Heart left ventricle (tissue), 16 donors: ENCODE measurements around the gene UBL3. TPM values are rescaled to one million over a fixed set of nuclear protein-coding genes. Genes with fewer than 3 reads are reported as not detected.

Experiments
- ATAC-seq, 4 donors: fragments of 200-7000 bp; cut with Tn5 transposase; one replicate each; pipeline ENCODE4 v1.9.1; 2020 to 2022; ENCODE audit warnings: moderate library complexity in 4 of 4, mild to moderate bottlenecking in 3 of 4, moderate number of reproducible peaks in 1 of 4
- DNase-seq, 5 donors: peaks; one replicate each; pipeline ENCODE4 v3.0.0-alpha.2; 2020
- H3K27ac ChIP-seq, 12 donors: fragments of 200-600 bp; sonication (generic) in 4 of 12; one replicate each; pipeline versions ENCODE4 v1.5.0 to v1.8.0; 2016 to 2022; ENCODE audit warnings: mild to moderate bottlenecking in 2 of 12
- H3K27me3 ChIP-seq, 9 donors: fragments of 200-600 bp; sonication (generic) in 2 of 9; one replicate each; pipeline versions ENCODE4 v1.5.1 to v1.8.0; 2016 to 2022; ENCODE audit warnings: mild to moderate bottlenecking in 3 of 9
- H3K36me3 ChIP-seq, 9 donors: fragments of 200-600 bp; sonication (generic) in 2 of 9; one replicate each; pipeline versions ENCODE4 v1.5.0 to v1.8.0; 2018 to 2022; ENCODE audit warnings: mild to moderate bottlenecking in 2 of 9
- H3K4me1 ChIP-seq, 12 donors: fragments of 200-600 bp; sonication (generic) in 4 of 12; one replicate each; pipeline versions ENCODE4 v1.5.0 to v1.8.0; 2016 to 2022; ENCODE audit warnings: mild to moderate bottlenecking in 3 of 12
- H3K4me3 ChIP-seq, 12 donors: fragments of 200-600 bp; sonication (generic) in 4 of 12; one replicate each; pipeline versions ENCODE4 v1.5.0 to v1.8.0; 2017 to 2022; ENCODE audit warnings: mild to moderate bottlenecking in 9 of 12, moderate library complexity in 4 of 12
- H3K9me3 ChIP-seq, 12 donors: fragments of 200-600 bp; sonication (generic) in 4 of 12; one replicate each; pipeline versions ENCODE4 v1.5.0 to v1.8.0; 2016 to 2022; ENCODE audit warnings: mild to moderate bottlenecking in 1 of 12
- POLR2A ChIP-seq, 2 donors: fragments of 450-650 bp; IDR thresholded peaks; one replicate each; pipeline ENCODE4 v1.6.1; 2017; ENCODE audit warnings: antibody characterized with exemption in 2 of 2, mild to moderate bottlenecking in 2 of 2, moderate library complexity in 2 of 2
- WGBS, 4 donors: extraction: QIAGEN DNeasy Blood & Tissue Kit in 2 of 4; methylation state at CpG; one replicate each; pipeline versions ENCODE4 v1.1.5 to v1.1.7; 2013 to 2018; 5-methylcytosine and 5-hydroxymethylcytosine counted together
- intact Hi-C, 10 donors: fragments of 100-400 bp; cut with DNase I; formaldehyde crosslinking; loops; one replicate each; pipeline versions ENCODE4 v1.11.1 to v1.14.2; 2022
- polyA plus RNA-seq, 2 donors: library from polyadenylated mRNA; stranded (reverse); fragments of 200-250 nt; gene quantifications; one replicate each; pipeline ENCODE4 v1.2.3, GENCODE V29; 2013
- total RNA-seq, 9 donors: library from RNA; depleted of rRNA in 2 of 9; stranded (reverse); fragments of >200 nt in 2 of 9; fragmentation: NEBNext Ultra II Directional in 3 of 9; extraction: Animal tissue kit (Norgen Biotek cat#: 25700) in 3 of 9; gene quantifications; one replicate each; pipeline versions ENCODE4 v1.1.0 to v1.2.4, GENCODE V29; 2016 to 2023
- TF ChIP-seq, protein P1 (sequence below), 12 donors: fragments of 200-600 bp; sonication (generic) in 4 of 12; IDR thresholded peaks; one replicate each; pipeline versions ENCODE4 v1.5.0 to v1.8.0; 2018 to 2022; ENCODE audit warnings: antibody characterized with exemption in 12 of 12, mild to moderate bottlenecking in 5 of 12
- donor health status: ischemic (EF 13 %, LVEDD 7.1; RV severe dilation, severe dysfunction).
- donor health status: healthy with polysubstance abuse.
- donor health status: DM: no; HTN: yes; CAD: no.
- donor health status: DM: no; HTN: no; CAD: no.
- donor health status: ischemic (EF 25% LVEDD 6.9; RV normal size, moderate dysfunction).
- donor health status: ischemic (EF 25% LVEDD 5.7; RV mildly dilated, moderate dysfunction).
- donor health status: healthy.
- donor health status: DM: yes; HTN: yes; CAD: no.
- donor health status: ischemic (EF 35%, LVEDD 5.7; RV mildly dilated, moderate dysfunction).
- donor health status: nonischemic (EF 11% LVEDD 7.7; RV severe dilation, severe dysfunction).
- donor health status: DM: yes; HTN: yes; CAD: no.
- donor health status: PGD.
- donor health status: ischemic (EF 29% LVEDD 5.4; RV normal size, mild dysfunction).
- donor health status: nonischemic (EF 23%, LVEDD 6.1; RV moderate dilation, normal function).

UBL3 gene
- total and polyA plus RNA-seq, 11 donors = 9.1 to 27.7 (median 20.6) TPM

DNA sequence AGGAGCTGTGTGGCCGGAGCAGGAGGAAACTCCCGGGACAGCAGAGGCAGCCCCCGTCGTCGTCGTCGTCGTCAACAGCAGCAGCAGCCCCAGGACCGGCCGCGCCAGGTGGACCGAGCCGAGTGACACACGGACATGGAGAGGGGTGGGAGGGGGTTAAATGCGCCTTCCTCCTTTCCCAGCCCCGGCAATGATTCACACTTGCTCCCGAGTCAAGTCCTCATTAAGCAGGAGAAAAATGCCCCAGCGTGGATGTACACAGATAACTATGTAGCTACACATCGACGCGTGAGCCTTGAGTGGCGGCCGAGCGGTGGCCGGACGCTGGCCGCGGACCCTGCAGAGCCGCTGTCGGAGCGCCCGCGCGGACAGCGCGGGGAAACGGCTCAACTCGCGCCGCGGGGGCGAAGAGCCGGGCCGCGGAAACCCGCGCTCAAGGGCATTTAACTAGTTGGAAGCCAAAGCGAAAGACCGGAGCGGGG, 645 bp downstream of the UBL3 start:
- H3K27ac ChIP-seq = peak overlapping the region; percentile 96 to 99 (median 98)
- peaks cover 0 to 35% (median 25%) of the 10 kb centered on the region in 12 donors for H3K4me1 ChIP-seq
- no peaks in the 10 kb centered on the region for H3K36me3 ChIP-seq
- no peaks in the 10 kb centered on the region for H3K27me3 ChIP-seq
- WGBS, 4 donors = 0 to 1% (median 0%) methylated on average over 23 to 50 of the region's 50 CpGs
- intact Hi-C loops = loop anchor here (2.0 to 10.0 kb wide), 12 partner anchors 73 to 613 kb away; no protein-coding TSS in a partner anchor
- ATAC-seq (peak in 3 of 4 donors; percentile 35 to 59 (median 43)), DNase-seq (peak; percentile 65 to 81 (median 72))
- H3K4me3 ChIP-seq = peak overlapping the region; percentile 64 to 96 (median 89)
- no peaks in the 10 kb centered on the region for H3K9me3 ChIP-seq
- TF ChIP-seq, protein P1, sequence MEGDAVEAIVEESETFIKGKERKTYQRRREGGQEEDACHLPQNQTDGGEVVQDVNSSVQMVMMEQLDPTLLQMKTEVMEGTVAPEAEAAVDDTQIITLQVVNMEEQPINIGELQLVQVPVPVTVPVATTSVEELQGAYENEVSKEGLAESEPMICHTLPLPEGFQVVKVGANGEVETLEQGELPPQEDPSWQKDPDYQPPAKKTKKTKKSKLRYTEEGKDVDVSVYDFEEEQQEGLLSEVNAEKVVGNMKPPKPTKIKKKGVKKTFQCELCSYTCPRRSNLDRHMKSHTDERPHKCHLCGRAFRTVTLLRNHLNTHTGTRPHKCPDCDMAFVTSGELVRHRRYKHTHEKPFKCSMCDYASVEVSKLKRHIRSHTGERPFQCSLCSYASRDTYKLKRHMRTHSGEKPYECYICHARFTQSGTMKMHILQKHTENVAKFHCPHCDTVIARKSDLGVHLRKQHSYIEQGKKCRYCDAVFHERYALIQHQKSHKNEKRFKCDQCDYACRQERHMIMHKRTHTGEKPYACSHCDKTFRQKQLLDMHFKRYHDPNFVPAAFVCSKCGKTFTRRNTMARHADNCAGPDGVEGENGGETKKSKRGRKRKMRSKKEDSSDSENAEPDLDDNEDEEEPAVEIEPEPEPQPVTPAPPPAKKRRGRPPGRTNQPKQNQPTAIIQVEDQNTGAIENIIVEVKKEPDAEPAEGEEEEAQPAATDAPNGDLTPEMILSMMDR (IDR thresholded peaks at IDR 0.05) = peak in 1 of 12 donors; percentile 7
- no peak for TF ChIP-seq POLR2A (IDR thresholded peaks at IDR 0.05)

DNA sequence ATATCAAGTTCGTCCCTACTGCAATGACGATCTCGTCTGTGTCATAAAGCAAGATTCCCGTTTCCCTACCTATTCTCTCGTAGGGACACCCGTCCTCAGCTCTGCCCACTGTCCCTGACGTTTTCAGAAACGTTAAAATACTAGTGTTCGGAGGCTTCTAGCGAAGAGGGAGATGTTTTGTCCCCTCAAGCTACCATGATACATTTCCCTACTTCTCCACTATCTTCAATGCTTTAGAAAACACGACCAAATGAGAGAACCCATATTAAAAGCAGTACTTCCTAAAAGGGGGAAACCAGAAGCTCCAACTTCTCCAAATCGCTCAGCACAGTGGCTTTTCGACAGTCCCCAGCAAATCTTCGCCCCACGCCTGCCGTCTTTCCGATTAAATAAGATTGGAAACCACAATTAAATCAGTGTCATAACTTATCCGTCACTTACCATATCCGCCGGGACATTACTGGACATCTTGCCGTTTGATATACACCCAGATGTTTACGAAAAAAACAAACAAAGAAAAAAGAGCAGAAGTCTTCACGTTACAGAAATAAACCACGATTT, 1.3 kb downstream of the UBL3 start:
- Histone ChIP-seq H3K36me3 (no peaks in the 10 kb centered on the region), H3K4me3 (peak overlapping the region; percentile 64 to 96 (median 89)), H3K27me3 (no peaks in the 10 kb centered on the region), H3K27ac (peak overlapping the region; percentile 96 to 99 (median 98)), H3K9me3 (no peaks in the 10 kb centered on the region), H3K4me1 (peaks cover 0 to 41% (median 28%) of the 10 kb centered on the region in 12 donors)
- WGBS, 4 donors = 0% methylated on average over 24 of the region's 24 CpGs
- TF ChIP-seq, protein P1 (IDR thresholded peaks at IDR 0.05) = no peak
- no peak for TF ChIP-seq POLR2A (IDR thresholded peaks at IDR 0.05)
- ATAC-seq (peak in 1 of 4 donors; percentile 2), DNase-seq (peak in 3 of 5 donors; percentile 20 to 31 (median 20))
- intact Hi-C loops = loop anchor here in 9 of 10 donors (2.0 to 10.0 kb wide), 11 partner anchors 73 to 344 kb away; no protein-coding TSS in a partner anchor

DNA sequence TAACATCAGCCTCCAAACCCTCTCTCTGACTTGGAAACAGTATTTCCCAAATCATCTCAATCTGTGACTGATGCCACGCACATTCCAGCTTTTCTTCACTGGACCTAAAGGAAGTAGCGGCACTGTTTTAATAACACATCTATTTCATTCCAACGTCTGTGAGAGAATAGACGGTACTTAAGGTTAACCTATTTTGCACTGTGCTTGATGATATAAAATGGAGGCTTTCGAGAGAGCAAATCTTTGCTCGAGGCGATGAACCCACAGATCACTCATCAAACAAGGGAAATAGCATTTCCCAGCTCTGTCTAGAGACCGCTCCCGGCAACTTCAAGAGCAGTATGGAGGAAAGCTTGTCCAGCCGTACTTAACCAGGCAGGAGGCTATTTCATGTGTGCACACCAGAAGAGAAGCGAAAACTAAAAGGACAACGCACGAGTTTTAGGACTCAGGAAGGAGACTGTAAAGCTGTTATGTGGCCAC, 2.9 kb downstream of the UBL3 start:
- Histone ChIP-seq H3K27me3 (no peaks in the 10 kb centered on the region), H3K27ac (peak overlapping the region; percentile 36 to 99 (median 72)), H3K4me3 (peak overlapping the region; percentile 10 to 96 (median 82)), H3K9me3 (no peaks in the 10 kb centered on the region), H3K4me1 (peaks cover 0 to 48% (median 28%) of the 10 kb centered on the region in 12 donors), H3K36me3 (no peaks in the 10 kb centered on the region)
- intact Hi-C loops = loop anchor here in 9 of 10 donors (2.0 to 10.0 kb wide), 10 partner anchors 73 to 343 kb away; no protein-coding TSS in a partner anchor
- DNase-seq (no peak), ATAC-seq (no peak)
- WGBS, 4 donors = 0 to 3% (median 2%) methylated on average over 13 of the region's 13 CpGs
- no peak for TF ChIP-seq POLR2A (IDR thresholded peaks at IDR 0.05)
- TF ChIP-seq, protein P1 (IDR thresholded peaks at IDR 0.05) = no peak
